GM12892 (cell line): ENCODE data around the gene NR2E3.

Source experiments
- POLR2A ChIP-seq: IDR thresholded peaks from 2 replicates; pipeline ENCODE4 v1.6.1; 2011; ENCODE audit warnings: low read depth, low read length, control low read depth
- POLR2AphosphoS5 ChIP-seq: IDR thresholded peaks from 2 replicates; pipeline ENCODE4 v1.6.1; 2011; ENCODE audit warnings: low read depth, low read length, control low read depth
- TAF1 ChIP-seq: IDR thresholded peaks from 2 replicates; pipeline ENCODE4 v1.6.1; 2011; ENCODE audit warnings: low read depth, mild to moderate bottlenecking, control low read depth, low read length, borderline replicate concordance

DNA sequence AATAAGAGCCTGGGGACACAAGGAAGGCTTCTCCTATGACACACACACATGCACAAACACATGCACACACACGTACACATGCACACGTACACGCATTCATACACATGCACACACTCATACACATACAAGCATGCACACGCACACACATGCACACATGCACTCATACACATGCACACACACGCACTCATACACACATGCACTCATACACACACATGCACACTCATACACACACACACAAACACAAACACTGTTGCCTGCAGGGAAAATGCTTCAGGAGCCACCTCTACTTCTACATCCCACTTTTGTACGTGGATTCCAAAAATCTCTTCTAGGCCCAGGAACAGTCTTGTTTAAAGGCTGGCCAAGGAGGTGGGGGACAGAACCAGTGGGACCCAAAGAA is 20.7 kb upstream of the NR2E3 start:
- TF ChIP-seq POLR2AphosphoS5 (no peak), TAF1 (no peak), POLR2A (no peak)
